ENCODE results near the gene CCDC157.
A peak's percentile ranks its signal among the peaks of the same experiment; 100 is the strongest.

The CCDC157 gene

GRCh38 chr22:30416403-30416802, 59.6 kb downstream of the CCDC157 start:
- Histone ChIP-seq H3K27me3 (ENCODE audit: insufficient read depth, low read length, poor library complexity, severe bottlenecking) (no peaks in the 10 kb centered on the region), H3K4me3 (ENCODE audit: low read length, poor library complexity, severe bottlenecking) (no peak overlapping the region), H3K9ac (ENCODE audit: low read depth, low read length, poor library complexity, severe bottlenecking) (no peak overlapping the region), H3K36me3 (ENCODE audit: insufficient read depth, low read length) (peaks cover 65% of the 10 kb centered on the region; the same call in 1 of the 2 replicates), H4K20me1 (ENCODE audit: insufficient read depth, low read length, poor library complexity, severe bottlenecking) (no peaks in the 10 kb centered on the region), H3K9me2 (replicated peaks; ENCODE audit: low read depth, low read length) (no peaks in the 10 kb centered on the region), H3K79me2 (ENCODE audit: insufficient read depth, low read length) (peaks cover 12% of the 10 kb centered on the region; the same call in 1 of the 2 replicates), H3K4me2 (ENCODE audit: low read depth, low read length, poor library complexity, severe bottlenecking) (no peak overlapping the region), H3F3A (ENCODE audit: low read depth) (no peaks in the 10 kb centered on the region), H2AFZ (ENCODE audit: low read length) (no peak overlapping the region), H3K9me3 (ENCODE audit: insufficient read depth, low read depth, low read length) (no peaks in the 10 kb centered on the region), H3K4me1 (ENCODE audit: insufficient read depth, low read length, poor library complexity, severe bottlenecking) (peaks cover 13% of the 10 kb centered on the region)
- no peak for TF ChIP-seq CTCF (conservative IDR thresholded peaks at IDR 0.05; ENCODE audit: low read length)
- TF ChIP-seq EZH2phosphoT487 (IDR thresholded peaks at IDR 0.05; ENCODE audit: borderline replicate concordance): no peak

DNA sequence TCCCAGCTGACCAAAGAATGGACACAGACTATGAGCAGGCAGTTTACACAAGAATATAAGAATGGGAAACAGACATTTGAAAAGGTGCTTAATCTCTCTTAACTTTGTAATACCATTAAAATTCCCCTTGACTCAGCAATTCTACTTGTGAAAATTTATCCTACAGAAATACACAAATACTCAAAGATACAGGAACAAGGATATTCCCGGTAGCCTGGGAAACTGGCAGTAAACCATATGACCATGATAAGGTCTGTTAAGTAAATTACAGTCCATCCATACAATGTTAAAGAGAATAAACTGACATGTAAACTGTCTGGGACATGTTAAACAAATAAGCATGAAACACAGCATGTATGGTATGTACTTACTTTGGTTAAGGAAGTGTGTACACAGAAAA, 60.0 kb downstream of the CCDC157 start:
- Histone ChIP-seq H3K9ac (ENCODE audit: low read depth, low read length, poor library complexity, severe bottlenecking) (no peak overlapping the region), H3K79me2 (ENCODE audit: insufficient read depth, low read length) (peaks cover 16% of the 10 kb centered on the region; the same call in 1 of the 2 replicates), H3K36me3 (ENCODE audit: insufficient read depth, low read length) (peaks cover 62% of the 10 kb centered on the region; the same call in 1 of the 2 replicates), H2AFZ (ENCODE audit: low read length) (no peak overlapping the region), H3K9me2 (replicated peaks; ENCODE audit: low read depth, low read length) (no peaks in the 10 kb centered on the region), H3K4me2 (ENCODE audit: low read depth, low read length, poor library complexity, severe bottlenecking) (no peak overlapping the region), H4K20me1 (ENCODE audit: insufficient read depth, low read length, poor library complexity, severe bottlenecking) (no peaks in the 10 kb centered on the region), H3K4me1 (ENCODE audit: insufficient read depth, low read length, poor library complexity, severe bottlenecking) (peaks cover 16% of the 10 kb centered on the region), H3K27me3 (ENCODE audit: insufficient read depth, low read length, poor library complexity, severe bottlenecking) (no peaks in the 10 kb centered on the region), H3F3A (ENCODE audit: low read depth) (no peaks in the 10 kb centered on the region), H3K9me3 (ENCODE audit: insufficient read depth, low read depth, low read length) (no peaks in the 10 kb centered on the region), H3K4me3 (ENCODE audit: low read length, poor library complexity, severe bottlenecking) (no peak overlapping the region)
- no peak for TF ChIP-seq EZH2phosphoT487 (IDR thresholded peaks at IDR 0.05; ENCODE audit: borderline replicate concordance)
- TF ChIP-seq CTCF (conservative IDR thresholded peaks at IDR 0.05; ENCODE audit: low read length): no peak

- no peaks in the 10 kb centered on the region for H3K27me3 ChIP-seq (ENCODE audit: insufficient read depth, low read length, poor library complexity, severe bottlenecking)
- H3K9me2 ChIP-seq (replicated peaks; ENCODE audit: low read depth, low read length): no peaks in the 10 kb centered on the region
- no peak overlapping the region for H2AFZ ChIP-seq (ENCODE audit: low read length)
- no peaks in the 10 kb centered on the region for H4K20me1 ChIP-seq (ENCODE audit: insufficient read depth, low read length, poor library complexity, severe bottlenecking)
- H3K9me3 ChIP-seq (ENCODE audit: insufficient read depth, low read depth, low read length): no peaks in the 10 kb centered on the region
- H3K4me1 ChIP-seq (ENCODE audit: insufficient read depth, low read length, poor library complexity, severe bottlenecking): peaks cover 40% of the 10 kb centered on the region
- peaks cover 39% of the 10 kb centered on the region for H3K79me2 ChIP-seq (ENCODE audit: insufficient read depth, low read length)
- 0 out of 2 replicates have a peak, but pooled peaks cover 4% of the 10 kb centered on the region for H3F3A ChIP-seq (ENCODE audit: low read depth)
- H3K9ac ChIP-seq (ENCODE audit: low read depth, low read length, poor library complexity, severe bottlenecking): peak overlapping the region; percentile 91
- TF ChIP-seq CTCF (conservative IDR thresholded peaks at IDR 0.05; ENCODE audit: low read length): no peak
- no peak for TF ChIP-seq EZH2phosphoT487 (IDR thresholded peaks at IDR 0.05; ENCODE audit: borderline replicate concordance)
- peaks cover 36% of the 10 kb centered on the region; the same call in 1 of the 2 replicates for H3K36me3 ChIP-seq (ENCODE audit: insufficient read depth, low read length)
- peak overlapping the region; percentile 95 for H3K4me2 ChIP-seq (ENCODE audit: low read depth, low read length, poor library complexity, severe bottlenecking)
- H3K4me3 ChIP-seq (ENCODE audit: low read length, poor library complexity, severe bottlenecking): peak overlapping the region; percentile 90
These were observed 63.7 kb downstream of the CCDC157 start for GRCh38 chr22:30420347-30421125.

All from Loucy (cell line).